Raji (cell line): ENCODE results near the gene UGT1A9.

ENCODE experiments used
- POLR2A ChIP-seq: IDR thresholded peaks from 2 replicates; pipeline ENCODE4 v1.6.1; 2011; ENCODE audit warnings: low read depth, low read length, control low read depth; ENCODE audit not compliant: insufficient read depth

The UGT1A9 gene

GRCh38 chr2:233676046-233676445 is 4.3 kb downstream of the UGT1A9 start:
- TF ChIP-seq POLR2A = no peak

GRCh38 chr2:233679196-233679595 is 7.5 kb downstream of the UGT1A9 start:
- no peak for TF ChIP-seq POLR2A

DNA sequence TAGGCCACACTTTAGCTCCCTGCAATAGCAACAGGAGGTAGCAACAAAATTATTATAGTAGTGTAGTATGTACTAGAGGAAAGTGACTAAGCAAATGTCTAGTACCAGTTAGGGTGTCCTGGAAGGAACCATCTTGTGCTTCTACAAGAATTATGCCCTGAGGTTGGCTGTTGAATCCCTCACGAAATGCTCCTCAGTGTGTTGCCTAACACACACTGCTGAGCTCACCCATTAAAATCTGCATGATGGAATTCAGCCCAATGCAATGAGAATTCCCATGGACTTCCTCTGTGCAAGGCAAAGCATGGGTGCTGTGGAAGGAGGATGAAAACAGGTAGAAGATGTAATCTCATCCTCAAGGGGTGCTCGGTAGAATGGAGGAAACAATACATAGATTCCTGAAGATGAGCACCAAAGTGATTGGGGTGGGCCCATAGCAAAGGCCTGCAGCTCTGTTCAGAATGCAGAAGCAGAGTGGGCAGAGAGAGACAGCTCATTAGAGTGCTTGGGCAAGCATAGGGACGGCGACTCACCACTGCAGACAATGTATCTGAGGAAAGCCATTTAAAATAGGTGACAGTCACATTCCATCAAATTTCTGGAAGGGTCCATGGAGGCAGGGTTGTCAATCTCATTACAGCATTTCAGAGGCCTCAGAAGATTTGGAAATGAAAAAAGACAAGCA is 8.8 kb downstream of the UGT1A9 start:
- no peak for TF ChIP-seq POLR2A

DNA sequence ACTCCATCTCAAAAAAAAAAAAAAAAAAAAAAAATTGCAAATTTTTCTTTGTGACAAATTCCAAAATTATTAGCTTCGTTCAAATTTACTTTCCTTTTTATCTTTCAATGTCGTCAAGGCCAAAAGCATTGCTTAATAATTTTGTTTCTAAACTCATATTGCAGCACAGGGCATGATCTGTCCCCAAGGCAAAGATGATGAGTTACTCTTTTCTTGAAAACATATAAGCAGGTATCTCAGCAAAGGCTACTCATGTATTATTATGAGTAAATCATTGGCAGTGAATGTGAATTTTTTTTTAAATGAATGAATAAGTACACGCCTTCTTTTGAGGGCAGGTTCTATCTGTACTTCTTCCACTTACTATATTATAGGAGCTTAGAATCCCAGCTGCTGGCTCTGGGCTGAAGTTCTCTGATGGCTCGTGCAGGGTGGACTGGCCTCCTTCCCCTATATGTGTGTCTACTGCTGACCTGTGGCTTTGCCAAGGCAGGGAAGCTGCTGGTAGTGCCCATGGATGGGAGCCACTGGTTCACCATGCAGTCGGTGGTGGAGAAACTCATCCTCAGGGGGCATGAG is 9.9 kb downstream of the UGT1A9 start, which contains the start of gene UGT1A7:
Gene UGT1A7, plus strand, starts transcription at position 381 of the 579 bp plus-strand sequence. Its CDS starts 37 bp downstream, at position 418.
- no peak for TF ChIP-seq POLR2A

- no peak for TF ChIP-seq POLR2A
These were observed 12.9 kb downstream of the UGT1A9 start for GRCh38 chr2:233684640-233685039.

DNA sequence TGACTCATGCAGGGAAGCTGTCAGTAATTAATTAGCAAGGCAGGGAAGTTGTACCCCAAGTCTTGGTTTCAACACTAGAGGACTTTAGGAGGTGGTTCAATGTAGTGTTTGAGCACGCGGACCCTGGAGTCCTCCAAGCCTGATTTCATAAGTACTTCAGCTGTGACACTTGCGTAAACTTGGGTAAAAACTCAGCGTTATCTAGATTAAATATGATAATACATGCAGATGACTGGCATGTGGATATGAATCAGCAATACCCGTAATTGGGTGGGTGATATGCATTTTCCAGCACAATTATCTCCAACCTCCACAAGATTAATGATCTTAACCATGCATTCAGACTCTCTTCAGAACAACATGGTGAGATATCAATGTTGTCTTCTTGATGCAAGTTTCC is 15.2 kb downstream of the UGT1A9 start:
- no peak for TF ChIP-seq POLR2A

GRCh38 chr2:233688341-233688740 is 16.6 kb downstream of the UGT1A9 start:
- TF ChIP-seq POLR2A = no peak

GRCh38 chr2:233689031-233689430 is 17.3 kb downstream of the UGT1A9 start:
- no peak for TF ChIP-seq POLR2A

DNA sequence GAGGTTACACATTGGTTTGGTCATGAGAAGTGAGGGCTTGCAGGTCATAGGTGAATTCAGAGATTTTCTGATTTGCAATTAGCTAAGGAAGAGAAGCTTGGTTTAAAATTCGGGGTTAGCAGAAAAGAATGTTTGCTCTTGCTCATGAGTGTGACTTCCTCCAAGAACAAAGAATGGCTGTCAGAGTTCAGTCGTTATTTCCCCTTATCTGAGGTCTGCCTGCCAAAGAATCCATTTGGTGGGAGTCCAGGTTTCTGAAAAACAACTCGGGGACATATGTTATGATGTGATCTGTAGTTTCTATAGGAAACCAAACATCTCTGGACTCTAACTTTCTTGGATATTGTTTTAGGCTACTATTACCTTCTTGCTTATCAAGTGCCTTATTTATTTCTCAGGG is 17.8 kb downstream of the UGT1A9 start:
- TF ChIP-seq POLR2A = no peak

DNA sequence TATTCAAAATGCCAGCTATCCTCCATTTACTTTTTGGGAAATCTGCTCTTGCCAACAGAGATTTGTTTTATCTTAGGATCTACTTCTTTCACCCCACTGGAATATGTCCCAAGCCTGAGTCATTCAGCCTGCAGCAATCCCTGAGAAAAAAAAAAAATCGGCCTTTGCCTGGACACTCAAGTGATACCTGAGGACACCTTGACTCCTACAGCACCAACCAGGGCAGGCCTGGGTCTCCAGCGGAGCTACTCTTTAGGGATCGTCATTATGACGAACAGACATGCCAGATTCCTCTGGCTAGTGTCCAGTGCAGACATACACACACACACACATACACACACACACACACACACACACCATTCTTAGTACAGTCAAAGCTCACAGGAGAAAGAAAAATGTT is 18.7 kb downstream of the UGT1A9 start:
- no peak for TF ChIP-seq POLR2A

DNA sequence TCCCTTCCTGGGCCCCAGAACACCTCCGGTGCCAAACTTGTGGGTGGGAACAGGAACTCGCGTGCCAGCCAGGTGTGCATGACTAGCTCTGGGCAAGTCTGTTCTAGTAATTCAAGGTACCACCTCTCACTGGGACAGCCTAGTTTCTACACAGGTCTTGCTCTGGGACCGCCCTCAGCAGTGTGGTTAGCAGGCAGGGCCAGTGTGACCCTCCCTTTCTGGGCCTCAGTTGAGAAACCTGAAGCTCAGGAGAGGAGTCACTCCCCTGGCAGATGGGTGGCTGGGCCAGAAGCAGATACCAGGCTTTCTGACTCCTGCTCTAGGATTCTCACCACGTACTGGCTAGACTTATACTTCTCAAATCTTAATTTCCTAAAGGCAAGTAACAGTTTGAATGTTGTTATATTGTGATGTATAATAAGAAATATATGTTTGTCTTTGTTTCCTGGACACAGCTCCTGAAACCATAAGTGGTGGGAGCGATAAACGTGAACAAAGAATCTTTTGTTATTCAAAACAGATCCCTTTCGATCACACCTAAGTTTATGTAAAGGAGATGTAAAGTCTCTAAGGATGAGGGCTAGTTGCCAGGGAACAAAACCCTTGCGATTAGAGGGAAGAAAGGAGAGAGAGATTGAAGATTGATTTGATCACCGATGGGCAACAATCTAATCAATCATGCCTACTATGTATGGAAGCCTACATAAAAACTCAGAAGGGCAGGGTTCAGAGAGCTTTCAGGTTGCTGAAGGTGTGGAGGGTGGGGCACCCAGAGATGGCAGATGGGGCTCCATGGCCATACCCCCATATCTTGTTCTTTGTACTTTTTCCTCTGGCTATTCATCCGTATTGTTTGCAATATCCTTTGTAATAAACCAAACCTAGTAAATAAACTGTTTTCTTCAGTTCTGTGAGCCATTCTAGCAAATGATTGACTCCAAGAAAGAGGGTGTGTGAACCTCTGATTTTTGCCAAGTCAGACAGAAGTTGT is 20.0 kb downstream of the UGT1A9 start:
- TF ChIP-seq POLR2A = no peak

DNA sequence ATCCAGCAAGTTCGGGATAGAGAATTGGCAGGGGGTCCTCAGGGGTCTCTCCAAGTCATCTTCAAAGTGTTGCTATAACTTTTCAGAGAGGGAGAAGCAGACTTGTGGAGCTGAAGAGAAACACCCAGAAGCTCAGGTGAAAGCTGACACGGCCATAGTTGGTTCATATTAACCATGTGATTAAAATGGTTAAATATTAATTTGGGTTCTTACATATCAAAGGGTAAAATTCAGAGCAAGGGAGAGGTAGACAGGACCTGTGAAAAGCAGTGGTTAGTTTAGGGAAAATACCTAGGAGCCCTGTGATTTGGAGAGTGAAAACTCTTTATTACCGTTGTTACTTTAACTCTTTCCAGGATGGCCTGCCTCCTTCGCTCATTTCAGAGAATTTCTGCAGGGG is 20.9 kb downstream of the UGT1A9 start, which contains the start of gene UGT1A6:
Gene UGT1A6, plus strand, starts transcription at position 243 of the 400 bp plus-strand sequence. Its CDS starts 115 bp downstream, at position 358.
- no peak for TF ChIP-seq POLR2A

DNA sequence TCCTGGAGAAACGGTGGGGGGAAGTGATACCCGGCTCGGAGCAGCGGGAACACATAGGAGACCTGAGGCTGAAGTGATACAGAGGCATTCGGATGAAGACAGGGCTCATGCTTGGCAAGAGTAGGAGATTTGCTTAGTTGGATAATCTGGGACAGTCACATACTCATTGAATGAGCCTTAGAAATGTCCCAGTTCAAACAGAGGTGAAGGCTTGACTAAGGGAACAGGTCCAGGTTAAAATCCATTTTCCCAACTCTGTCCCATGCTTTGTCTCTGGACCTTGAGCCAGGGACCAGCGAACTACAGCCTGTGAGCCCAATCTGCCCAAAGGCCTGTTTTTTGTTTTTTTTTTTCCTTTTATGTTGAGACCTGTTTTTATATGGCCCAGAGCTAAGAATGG is 22.3 kb downstream of the UGT1A9 start:
- TF ChIP-seq POLR2A = no peak

GRCh38 chr2:233698740-233699139 is 27.0 kb downstream of the UGT1A9 start:
- no peak for TF ChIP-seq POLR2A

- no peak for TF ChIP-seq POLR2A
These were observed 27.8 kb downstream of the UGT1A9 start for GRCh38 chr2:233699424-233700027.
